Liver (tissue), 9 donors: ENCODE data around the gene ATP2C2. TPM values are rescaled to one million over a fixed set of nuclear protein-coding genes. Genes with fewer than 3 reads are reported as not detected.

Source experiments
- DNase-seq: peaks from one replicate; pipeline ENCODE4 v3.0.0-alpha.2; 2017; ENCODE audit warnings: low spot score
- H3K27ac ChIP-seq, 2 donors: one replicate each; pipeline ENCODE4 v1.7.0; 2013; ENCODE audit warnings: inconsistent platforms in 2 of 2, low read length in 2 of 2, control low read depth in 1 of 2, low read depth in 1 of 2, mild to moderate bottlenecking in 1 of 2
- H3K27me3 ChIP-seq, 4 donors: one replicate each; pipeline versions ENCODE4 v1.6.1 to v1.7.0; 2013; ENCODE audit warnings: low read length in 3 of 4, inconsistent platforms in 1 of 4, mild to moderate bottlenecking in 1 of 4, moderate library complexity in 1 of 4; ENCODE audit not compliant: control insufficient read depth in 4 of 4, insufficient read depth in 4 of 4
- H3K36me3 ChIP-seq, 4 donors: one replicate each; pipeline versions ENCODE4 v1.6.1 to v1.7.0; 2013; ENCODE audit warnings: low read length in 3 of 4, mild to moderate bottlenecking in 3 of 4, low read depth in 1 of 4, moderate library complexity in 1 of 4; ENCODE audit not compliant: control insufficient read depth in 4 of 4, insufficient read depth in 3 of 4
- H3K4me1 ChIP-seq, 4 donors: one replicate each; pipeline versions ENCODE4 v1.6.1 to v1.7.0; 2013; ENCODE audit warnings: low read length in 3 of 4, mild to moderate bottlenecking in 3 of 4, moderate library complexity in 1 of 4; ENCODE audit not compliant: control insufficient read depth in 4 of 4, insufficient read depth in 4 of 4
- H3K4me3 ChIP-seq, 3 donors: one replicate each; pipeline versions ENCODE4 v1.6.1 to v1.7.0; 2013; ENCODE audit warnings: low read length in 3 of 3, control low read depth in 1 of 3, low read depth in 1 of 3, mild to moderate bottlenecking in 1 of 3
- H3K9ac ChIP-seq, 2 donors: one replicate each; pipeline ENCODE4 v1.7.0; 2013; ENCODE audit warnings: low read length in 2 of 2, mild to moderate bottlenecking in 2 of 2, moderate library complexity in 2 of 2, control low read depth in 1 of 2, low read depth in 1 of 2
- H3K9me3 ChIP-seq, 4 donors: one replicate each; pipeline versions ENCODE4 v1.6.1 to v1.7.0; 2013; ENCODE audit warnings: low read length in 3 of 4; ENCODE audit not compliant: control insufficient read depth in 4 of 4
- CTCF ChIP-seq: fragments of 150-350 bp; IDR thresholded peaks from 2 replicates; pipeline ENCODE4 v1.5.1; 2017; ENCODE audit warnings: improper control_type of control experiment, low read depth, low read length; ENCODE audit not compliant: missing input control
- EGR1 ChIP-seq, 2 donors: IDR thresholded peaks; 2 replicates each; pipeline ENCODE4 v1.6.1; 2016 to 2018; ENCODE audit warnings: antibody characterized with exemption in 2 of 2, low read depth in 2 of 2
- FOXA1 ChIP-seq: IDR thresholded peaks from 2 replicates; pipeline ENCODE4 v1.6.1; 2016; ENCODE audit warnings: antibody characterized with exemption
- HNF4A ChIP-seq, 2 donors: conservative IDR thresholded peaks; 2 replicates each; pipeline ENCODE4 v1.6.1; 2016; ENCODE audit warnings: antibody characterized with exemption in 2 of 2, mild to moderate bottlenecking in 2 of 2
- HNF4G ChIP-seq: IDR thresholded peaks from 2 replicates; pipeline ENCODE4 v1.6.1; 2016; ENCODE audit warnings: antibody characterized with exemption
- NR2F2 ChIP-seq: IDR thresholded peaks from 2 replicates; pipeline ENCODE4 v1.6.1; 2016; ENCODE audit warnings: antibody characterized with exemption
- RAD21 ChIP-seq, 2 donors: IDR thresholded peaks; 2 replicates each; pipeline ENCODE4 v1.6.1; 2016; ENCODE audit warnings: antibody characterized with exemption in 2 of 2, mild to moderate bottlenecking in 2 of 2
- RXRA ChIP-seq, 2 donors: IDR thresholded peaks; 2 replicates each; pipeline ENCODE4 v1.6.1; 2017 to 2018; ENCODE audit warnings: antibody characterized with exemption in 2 of 2, mild to moderate bottlenecking in 1 of 2
- YY1 ChIP-seq: IDR thresholded peaks from 2 replicates; pipeline ENCODE4 v1.6.1; 2016; ENCODE audit warnings: antibody characterized with exemption, mild to moderate bottlenecking
- WGBS: extraction: QIAGEN DNeasy Blood & Tissue Kit; methylation state at CpG from one replicate; pipeline ENCODE4 v1.1.7; 2013; 5-methylcytosine and 5-hydroxymethylcytosine counted together
- polyA plus RNA-seq, 2 donors: library from polyadenylated mRNA; stranded (reverse) in 1 of 2; unstranded in 1 of 2; fragments of 200-250 nt in 1 of 2; fragments of >200 nt in 1 of 2; fragmentation: Nextera tagmentation in 1 of 2; extraction: Ambion mirVana in 1 of 2; gene quantifications; one replicate each; pipeline versions ENCODE4 v1.2.1 to v1.2.3, GENCODE V29; 2013 to 2015
- total RNA-seq, 2 donors: library from RNA; depleted of rRNA; stranded (reverse); fragments of >200 nt; gene quantifications; one replicate each; pipeline ENCODE4 v1.2.3, GENCODE V29; 2014
- TF ChIP-seq, protein P1 (sequence below): IDR thresholded peaks from 2 replicates; pipeline ENCODE4 v1.6.1; 2016; ENCODE audit warnings: antibody characterized with exemption
- TF ChIP-seq, protein P2 (sequence below): IDR thresholded peaks from 2 replicates; pipeline ENCODE4 v1.6.1; 2016; ENCODE audit warnings: antibody characterized with exemption
- donor health status: healthy.
- donor health status: healthy.
- donor health status: healthy.
- donor health status: healthy.
- donor health status: healthy.

ATP2C2 gene
- total and polyA plus RNA-seq, 4 donors, result 0.05 to 0.33 (median 0.22) TPM

GRCh38 chr16:84483882-84484565 is 115.7 kb downstream of the ATP2C2 start:
- WGBS, result 95% methylated on average over 19 of the region's 19 CpGs
- H3K9ac ChIP-seq, result peak overlapping the region in 1 of 2 donors; percentile 13
- H3K9me3 ChIP-seq, result no peaks in the 10 kb centered on the region
- no peaks in the 10 kb centered on the region for H3K27me3 ChIP-seq
- H3K36me3 ChIP-seq, result peaks cover 0 to 2% (median 0%) of the 10 kb centered on the region in 4 donors
- H3K4me3 ChIP-seq, result no peak overlapping the region
- no peak overlapping the region for H3K27ac ChIP-seq
- no peaks in the 10 kb centered on the region for H3K4me1 ChIP-seq
- no peak for TF ChIP-seq YY1
- TF ChIP-seq, protein P1, sequence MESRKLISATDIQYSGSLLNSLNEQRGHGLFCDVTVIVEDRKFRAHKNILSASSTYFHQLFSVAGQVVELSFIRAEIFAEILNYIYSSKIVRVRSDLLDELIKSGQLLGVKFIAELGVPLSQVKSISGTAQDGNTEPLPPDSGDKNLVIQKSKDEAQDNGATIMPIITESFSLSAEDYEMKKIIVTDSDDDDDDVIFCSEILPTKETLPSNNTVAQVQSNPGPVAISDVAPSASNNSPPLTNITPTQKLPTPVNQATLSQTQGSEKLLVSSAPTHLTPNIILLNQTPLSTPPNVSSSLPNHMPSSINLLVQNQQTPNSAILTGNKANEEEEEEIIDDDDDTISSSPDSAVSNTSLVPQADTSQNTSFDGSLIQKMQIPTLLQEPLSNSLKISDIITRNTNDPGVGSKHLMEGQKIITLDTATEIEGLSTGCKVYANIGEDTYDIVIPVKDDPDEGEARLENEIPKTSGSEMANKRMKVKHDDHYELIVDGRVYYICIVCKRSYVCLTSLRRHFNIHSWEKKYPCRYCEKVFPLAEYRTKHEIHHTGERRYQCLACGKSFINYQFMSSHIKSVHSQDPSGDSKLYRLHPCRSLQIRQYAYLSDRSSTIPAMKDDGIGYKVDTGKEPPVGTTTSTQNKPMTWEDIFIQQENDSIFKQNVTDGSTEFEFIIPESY, result no peak
- no peak for TF ChIP-seq NR2F2
- TF ChIP-seq HNF4G, result no peak
- no peak for TF ChIP-seq CTCF
- TF ChIP-seq, protein P2, sequence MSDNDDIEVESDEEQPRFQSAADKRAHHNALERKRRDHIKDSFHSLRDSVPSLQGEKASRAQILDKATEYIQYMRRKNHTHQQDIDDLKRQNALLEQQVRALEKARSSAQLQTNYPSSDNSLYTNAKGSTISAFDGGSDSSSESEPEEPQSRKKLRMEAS, result no peak
- TF ChIP-seq RAD21 (IDR thresholded peaks at IDR 0.05), result no peak
- TF ChIP-seq EGR1 (IDR thresholded peaks at IDR 0.05; ENCODE audit: low read depth in 2 of 2), result no peak
- DNase-seq, result no peak

DNA sequence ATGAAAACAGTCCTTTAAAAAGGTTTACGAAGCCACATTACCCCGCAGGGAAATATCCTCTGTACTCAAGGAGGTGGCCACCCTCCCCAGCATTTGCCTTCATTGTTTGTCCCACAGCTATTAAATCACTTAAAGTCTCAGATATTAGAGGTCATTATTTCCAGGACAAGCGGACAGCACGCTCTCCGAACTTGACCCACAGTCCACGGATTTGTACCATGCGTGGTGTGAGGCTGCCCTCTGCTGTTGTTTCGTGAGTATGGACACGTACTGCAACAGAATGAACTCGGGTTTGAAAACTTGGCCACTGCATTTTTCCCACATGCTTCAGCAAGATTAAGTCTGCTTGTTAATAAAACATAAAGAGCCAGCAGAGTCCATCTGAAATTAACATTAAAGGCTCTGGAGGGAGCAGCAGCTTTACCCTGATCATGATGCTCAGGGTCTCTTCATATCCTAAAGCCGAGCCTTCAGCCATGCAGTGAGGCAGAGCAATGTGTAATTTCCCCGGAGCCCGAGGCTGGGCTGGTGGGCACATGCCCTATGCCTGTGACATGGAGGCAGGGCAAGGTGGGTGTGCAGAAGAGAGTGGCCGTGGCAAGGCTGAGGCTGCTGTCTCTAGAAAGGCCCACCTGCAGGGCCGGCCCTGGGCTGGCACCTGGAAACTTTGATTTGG is 116.4 kb downstream of the ATP2C2 start:
- Histone ChIP-seq H3K9ac (peak overlapping the region in 1 of 2 donors; percentile 13), H3K27ac (no peak overlapping the region), H3K27me3 (no peaks in the 10 kb centered on the region), H3K4me1 (no peaks in the 10 kb centered on the region), H3K36me3 (peaks cover 0 to 2% (median 0%) of the 10 kb centered on the region in 4 donors), H3K4me3 (no peak overlapping the region), H3K9me3 (no peaks in the 10 kb centered on the region)
- TF ChIP-seq EGR1 (IDR thresholded peaks at IDR 0.05; ENCODE audit: low read depth in 2 of 2) (no peak), HNF4G (peak; percentile 33), RAD21 (IDR thresholded peaks at IDR 0.05) (peak; percentile 96 to 97), FOXA1 (no peak), CTCF (peak; percentile 88), NR2F2 (peak; percentile 68), HNF4A (conservative IDR thresholded peaks at IDR 0.05) (peak; percentile 60 to 88), RXRA (IDR thresholded peaks at IDR 0.05) (peak in 1 of 2 donors; percentile 45)
- DNase-seq, result no peak
- WGBS, result 51% methylated on average over 15 of the region's 15 CpGs
